Mesenchymal stem cell (in vitro differentiated cells and primary cell): Measurements from ENCODE around the gene OPCML.

ENCODE experiments used
- DNase-seq: peaks from one replicate; pipeline ENCODE4 v3.0.0-alpha.2; 2013
- H2AFZ ChIP-seq: one replicate; pipeline ENCODE4 v1.6.1; 2013; ENCODE audit warnings: low read depth, mild to moderate bottlenecking, control low read depth, inconsistent platforms, low read length, moderate library complexity
- H2AK5ac ChIP-seq: 2 replicates; pipeline ENCODE4 v1.6.1; 2013; ENCODE audit warnings: low read length, moderate library complexity, mild to moderate bottlenecking, inconsistent platforms; ENCODE audit not compliant: severe bottlenecking
- H2BK120ac ChIP-seq: one replicate; pipeline ENCODE4 v1.6.1; 2013; ENCODE audit warnings: low read depth, mild to moderate bottlenecking, inconsistent platforms, low read length, moderate library complexity
- H2BK12ac ChIP-seq, 2 experiments: one replicate each; pipeline ENCODE4 v1.6.1; 2013; ENCODE audit warnings: inconsistent platforms in 2 of 2, low read length in 2 of 2, mild to moderate bottlenecking in 2 of 2, moderate library complexity in 2 of 2, control low read depth in 1 of 2
- H2BK15ac ChIP-seq: one replicate; pipeline ENCODE4 v1.6.1; 2013; ENCODE audit warnings: mild to moderate bottlenecking, low read depth, inconsistent platforms; ENCODE audit not compliant: poor library complexity, severe bottlenecking
- H2BK5ac ChIP-seq: 2 replicates; pipeline ENCODE4 v1.6.1; 2013; ENCODE audit warnings: low read depth, mild to moderate bottlenecking, low read length, control low read depth, inconsistent platforms; ENCODE audit not compliant: poor library complexity, severe bottlenecking
- H3K14ac ChIP-seq, 2 experiments: one replicate each; pipeline ENCODE4 v1.6.1; 2013; ENCODE audit warnings: inconsistent platforms in 2 of 2, low read length in 2 of 2, control low read depth in 1 of 2, mild to moderate bottlenecking in 1 of 2, moderate library complexity in 1 of 2
- H3K18ac ChIP-seq, 2 experiments: one replicate each; pipeline ENCODE4 v1.6.1; 2013; ENCODE audit warnings: inconsistent platforms in 2 of 2, low read length in 2 of 2, control low read depth in 1 of 2, low read depth in 1 of 2, mild to moderate bottlenecking in 1 of 2
- H3K23ac ChIP-seq, 2 experiments: one replicate each; pipeline ENCODE4 v1.6.1; 2013; ENCODE audit warnings: inconsistent platforms in 2 of 2, low read length in 2 of 2, mild to moderate bottlenecking in 2 of 2, moderate library complexity in 2 of 2, control low read depth in 1 of 2
- H3K27ac ChIP-seq: 2 replicates; pipeline ENCODE4 v1.5.1; 2013; ENCODE audit warnings: mild to moderate bottlenecking, moderate library complexity, low read length, control low read depth, inconsistent platforms; ENCODE audit not compliant: poor library complexity, severe bottlenecking
- H3K27me3 ChIP-seq, 2 experiments: 2 replicates each; pipeline versions ENCODE4 v1.6.1 to v1.7.0; 2013; ENCODE audit warnings: low read length in 2 of 2, mild to moderate bottlenecking in 2 of 2, moderate library complexity in 2 of 2, control low read depth in 1 of 2, inconsistent platforms in 1 of 2; ENCODE audit not compliant: control insufficient read depth in 1 of 2, insufficient read depth in 1 of 2
- H3K36me3 ChIP-seq, 2 experiments: 2 replicates each; pipeline versions ENCODE4 v1.6.1 to v1.7.0; 2013; ENCODE audit warnings: low read length in 2 of 2, control low read depth in 1 of 2, inconsistent platforms in 1 of 2, low read depth in 1 of 2, mild to moderate bottlenecking in 1 of 2; ENCODE audit not compliant: insufficient read depth in 2 of 2, control insufficient read depth in 1 of 2
- H3K4ac ChIP-seq, 2 experiments: one replicate each; pipeline ENCODE4 v1.6.1; 2013; ENCODE audit warnings: inconsistent platforms in 2 of 2, low read length in 2 of 2, mild to moderate bottlenecking in 2 of 2, moderate library complexity in 2 of 2, control low read depth in 1 of 2, low read depth in 1 of 2
- H3K4me1 ChIP-seq: 2 replicates; pipeline ENCODE4 v1.6.1; 2013; ENCODE audit warnings: low read depth, low read length, control low read depth; ENCODE audit not compliant: control insufficient read depth, insufficient read depth
- H3K4me2 ChIP-seq: 2 replicates; pipeline ENCODE4 v1.6.1; 2013; ENCODE audit warnings: low read length, mild to moderate bottlenecking, inconsistent platforms; ENCODE audit not compliant: poor library complexity, severe bottlenecking
- H3K4me3 ChIP-seq, 2 experiments: 2 replicates each; pipeline versions ENCODE4 v1.5.1 to v1.7.0; 2013; ENCODE audit warnings: low read length in 2 of 2, mild to moderate bottlenecking in 2 of 2, control low read depth in 1 of 2, low read depth in 1 of 2; ENCODE audit not compliant: insufficient read depth in 1 of 2
- H3K79me1 ChIP-seq: replicated peaks from 2 replicates; pipeline ENCODE4 v1.6.1; 2013; ENCODE audit warnings: mild to moderate bottlenecking, control low read depth, low read length, inconsistent platforms; ENCODE audit not compliant: poor library complexity, severe bottlenecking
- H3K9ac ChIP-seq: 2 replicates; pipeline ENCODE4 v1.7.0; 2013; ENCODE audit warnings: mild to moderate bottlenecking, low read length, moderate library complexity
- H3K9me3 ChIP-seq: 2 replicates; pipeline ENCODE4 v1.7.0; 2013; ENCODE audit warnings: mild to moderate bottlenecking, low read length; ENCODE audit not compliant: control insufficient read depth
- H4K8ac ChIP-seq: one replicate; pipeline ENCODE4 v1.6.1; 2013; ENCODE audit warnings: inconsistent platforms, mild to moderate bottlenecking, low read length, moderate library complexity
- H4K91ac ChIP-seq: one replicate; pipeline ENCODE4 v1.6.1; 2013; ENCODE audit warnings: mild to moderate bottlenecking, low read length, inconsistent platforms
- WGBS: methylation state at CpG from one replicate; pipeline ENCODE4 v1.1.7; 2013; ENCODE audit warnings: mixed read lengths; 5-methylcytosine and 5-hydroxymethylcytosine counted together

OPCML gene

DNA sequence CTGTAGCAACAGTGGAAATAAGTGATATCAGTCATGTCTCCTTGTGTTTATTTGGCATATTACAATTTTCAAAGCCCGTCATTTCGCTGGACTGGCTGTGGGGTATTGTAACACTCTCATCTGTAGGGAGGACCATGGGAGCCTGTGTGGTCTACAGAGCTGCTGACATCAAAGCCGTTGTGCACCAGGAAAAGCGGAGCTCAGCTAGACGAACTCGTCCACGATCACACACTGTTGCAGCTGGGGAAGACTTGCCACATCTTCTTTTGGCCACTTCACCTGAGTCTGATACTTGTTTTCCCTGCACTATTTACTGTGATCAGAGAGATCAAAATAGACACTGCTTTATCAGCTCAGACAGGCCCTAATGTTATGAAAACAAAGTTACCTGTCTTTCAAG is 741.3 kb downstream of the OPCML start:
- Histone ChIP-seq H3K27me3 (no peaks in the 10 kb centered on the region), H4K8ac (no peak overlapping the region)
- DNase-seq = no peak

DNA sequence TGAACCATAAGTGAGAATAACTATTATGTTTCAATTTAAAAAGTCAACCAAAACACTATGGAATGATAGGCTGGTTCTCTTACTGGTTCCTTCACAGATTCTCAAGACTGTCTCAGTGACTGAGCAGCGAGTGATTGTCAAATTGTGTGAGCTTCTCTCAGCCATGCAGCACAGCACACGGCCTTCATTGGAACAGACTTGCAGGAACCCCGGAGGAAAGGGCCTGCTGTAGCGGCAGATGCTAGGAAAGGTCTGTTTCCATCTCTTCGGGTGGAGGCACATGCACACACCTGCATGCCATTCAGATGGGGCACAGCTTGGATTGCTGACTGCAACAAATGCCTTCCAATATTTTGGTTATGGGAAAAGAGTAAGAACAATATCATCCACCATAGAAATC is 741.8 kb downstream of the OPCML start:
- no peaks in the 10 kb centered on the region for H3K79me1 ChIP-seq
- no peak overlapping the region for H2AK5ac ChIP-seq
- no peak overlapping the region for H2BK12ac ChIP-seq
- H3K27ac ChIP-seq = no peak overlapping the region
- peak overlapping the region; percentile 61 for H4K8ac ChIP-seq
- H3K14ac ChIP-seq = no peak overlapping the region
- no peak overlapping the region for H3K18ac ChIP-seq
- H3K4ac ChIP-seq = no peak overlapping the region
- no peak overlapping the region for H3K23ac ChIP-seq
- DNase-seq = no peak
- H2BK120ac ChIP-seq = no peak overlapping the region
- no peak overlapping the region for H2BK15ac ChIP-seq
- no peak overlapping the region for H4K91ac ChIP-seq
- no peak overlapping the region for H2AFZ ChIP-seq
- no peak overlapping the region for H2BK5ac ChIP-seq
- WGBS = 91% methylated on average over 4 of the region's 5 CpGs
- no peaks in the 10 kb centered on the region for H3K9me3 ChIP-seq
- H3K4me1 ChIP-seq = no peaks in the 10 kb centered on the region
- H3K4me2 ChIP-seq = no peak overlapping the region
- H3K36me3 ChIP-seq = no peaks in the 10 kb centered on the region
- H3K27me3 ChIP-seq = no peaks in the 10 kb centered on the region
- H3K9ac ChIP-seq = no peak overlapping the region
- no peak overlapping the region for H3K4me3 ChIP-seq

More for the DNA sequence above, 741.3 kb downstream of the OPCML start:
- Histone ChIP-seq H3K23ac (no peak overlapping the region), H2AFZ (no peak overlapping the region), H3K4ac (no peak overlapping the region), H3K9me3 (no peaks in the 10 kb centered on the region), H3K9ac (no peak overlapping the region), H2BK5ac (no peak overlapping the region), H3K36me3 (no peaks in the 10 kb centered on the region), H2BK12ac (no peak overlapping the region), H3K4me3 (no peak overlapping the region), H2AK5ac (no peak overlapping the region), H3K14ac (no peak overlapping the region), H3K4me2 (no peak overlapping the region), H2BK120ac (no peak overlapping the region), H3K27ac (no peak overlapping the region), H3K18ac (no peak overlapping the region), H2BK15ac (no peak overlapping the region), H3K4me1 (no peaks in the 10 kb centered on the region), H4K91ac (no peak overlapping the region), H3K79me1 (no peaks in the 10 kb centered on the region)
- WGBS = 95% methylated on average over 7 of the region's 7 CpGs

DNA sequence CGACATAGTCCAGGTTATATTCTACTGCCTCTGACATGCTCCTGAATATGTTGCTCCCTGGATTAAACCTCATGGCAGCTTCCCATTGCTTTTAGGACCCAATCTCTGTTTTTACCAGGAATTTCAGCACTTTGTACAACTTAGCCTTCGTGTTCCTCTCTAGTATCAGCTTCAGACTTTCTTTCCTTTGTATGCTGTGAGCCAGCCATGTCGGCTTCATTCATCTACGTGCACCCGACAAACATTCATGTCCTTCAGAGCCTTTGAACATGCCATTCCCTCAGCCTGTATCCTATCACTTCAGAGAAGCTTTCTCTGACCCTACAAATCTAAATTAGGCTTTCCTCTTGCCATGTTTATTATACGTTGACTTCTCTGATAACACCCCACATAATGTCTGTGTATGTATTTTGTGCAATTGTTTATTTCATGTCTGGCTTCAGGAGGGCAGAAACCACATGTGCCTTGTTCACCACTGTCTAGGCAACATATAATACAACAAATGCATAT is 743.4 kb downstream of the OPCML start:
- Histone ChIP-seq H3K27me3 (no peaks in the 10 kb centered on the region), H2AK5ac (no peak overlapping the region), H3K36me3 (no peaks in the 10 kb centered on the region), H2BK5ac (no peak overlapping the region), H3K4me2 (no peak overlapping the region), H3K79me1 (no peaks in the 10 kb centered on the region), H4K8ac (no peak overlapping the region), H3K4ac (no peak overlapping the region), H3K4me1 (no peaks in the 10 kb centered on the region), H3K9me3 (no peaks in the 10 kb centered on the region), H2BK15ac (no peak overlapping the region), H4K91ac (no peak overlapping the region), H3K4me3 (no peak overlapping the region), H3K27ac (no peak overlapping the region), H3K9ac (no peak overlapping the region), H3K18ac (no peak overlapping the region), H3K23ac (no peak overlapping the region), H3K14ac (no peak overlapping the region), H2BK120ac (no peak overlapping the region), H2BK12ac (no peak overlapping the region), H2AFZ (no peak overlapping the region)
- 89% methylated on average over 5 of the region's 6 CpGs for WGBS
- DNase-seq = no peak

DNA sequence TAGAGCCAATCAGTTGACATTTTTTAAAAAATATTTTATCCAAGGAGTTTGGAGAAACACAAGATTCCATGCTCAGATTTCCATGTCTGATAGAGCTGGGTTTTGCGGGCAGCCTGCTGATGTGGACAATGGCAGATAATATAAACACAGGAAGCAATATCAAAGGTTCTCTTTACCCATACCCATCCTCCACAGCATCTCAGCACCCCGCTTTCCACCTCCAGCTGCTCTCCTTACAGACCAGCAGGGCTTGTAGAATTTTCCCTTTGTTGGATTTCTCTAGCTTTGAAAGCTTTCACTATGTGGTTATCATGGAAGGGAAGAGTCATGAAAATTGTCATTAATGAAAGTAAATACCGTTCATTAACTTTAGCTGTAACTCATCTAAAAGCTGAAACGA is 746.4 kb downstream of the OPCML start:
- Histone ChIP-seq H4K8ac (no peak overlapping the region), H3K27me3 (no peaks in the 10 kb centered on the region), H3K79me1 (no peaks in the 10 kb centered on the region), H2BK15ac (no peak overlapping the region), H3K23ac (no peak overlapping the region), H3K4me3 (no peak overlapping the region), H3K4me1 (no peaks in the 10 kb centered on the region), H2BK12ac (no peak overlapping the region), H3K18ac (no peak overlapping the region), H3K9me3 (no peaks in the 10 kb centered on the region), H2BK5ac (no peak overlapping the region), H3K36me3 (no peaks in the 10 kb centered on the region), H3K4me2 (no peak overlapping the region), H2AK5ac (no peak overlapping the region), H3K14ac (no peak overlapping the region), H4K91ac (no peak overlapping the region), H3K27ac (no peak overlapping the region), H2BK120ac (no peak overlapping the region), H3K9ac (no peak overlapping the region), H2AFZ (no peak overlapping the region), H3K4ac (no peak overlapping the region)
- no CpG with 5 or more reads among the region's 4 CpGs for WGBS
- no peak for DNase-seq
